A549 (cell line): Measurements from ENCODE around the gene ABCA13. TPM values are rescaled to one million over a fixed set of nuclear protein-coding genes. Genes with fewer than 3 reads are reported as not detected.

Experiments used
- ATAC-seq, 2 experiments: fragments of 200-7000 bp in 1 of 2; fragments of >200 bp in 1 of 2; cut with Nextera tagmentation in 1 of 2; cut with Tn5 transposase in 1 of 2; 3 replicates each; pipeline versions ENCODE4 v1.8.0 to v1.9.1; 2018 to 2020; ENCODE audit warnings: mild to moderate bottlenecking in 1 of 2, moderate library complexity in 1 of 2
- CTCF ChIA-PET: fragments of 300-600 bp; sonication (Branson Sonifier 250); formaldehyde crosslinking; extraction: SDS; loops from one replicate; lab custom pipeline; 2021; ENCODE audit warnings: antibody characterized with exemption, inconsistent platforms; lab: Yijun Ruan, JAX
- POLR2A ChIA-PET: fragments of 350-600 bp; formaldehyde crosslinking; extraction: SDS; loops from one replicate; lab custom pipeline; 2021; ENCODE audit warnings: antibody characterized with exemption, inconsistent platforms; lab: Yijun Ruan, JAX
- DNase-seq, 2 experiments: peaks; one replicate each; pipeline versions ENCODE4 v3.0.0 to v3.0.0-alpha.2; 2011 to 2016; ENCODE audit warnings: low read depth in 1 of 2, low spot score in 1 of 2
- FAIRE-seq: peaks from 2 replicates; lab custom pipeline; 2011; peaks lifted over from hg19 to GRCh38; lab: Jason Lieb, UNC
- H3K27ac ChIP-seq, 2 experiments: fragments of >200 bp; sonication (Bioruptor Twin); formaldehyde crosslinking; 3 replicates each; pipeline ENCODE4 v1.5.1; 2016 to 2017
- H3K4me1 ChIP-seq: fragments of >200 bp; sonication (Bioruptor Twin); formaldehyde crosslinking; 3 replicates; pipeline ENCODE4 v1.6.1; 2016
- H3K4me2 ChIP-seq: fragments of >200 bp; sonication (Bioruptor Twin); formaldehyde crosslinking; 3 replicates; pipeline ENCODE4 v1.6.1; 2016
- H3K4me3 ChIP-seq: fragments of >200 bp; sonication (Bioruptor Twin); formaldehyde crosslinking; 3 replicates; pipeline ENCODE4 v1.5.1; 2016
- H3K9me3 ChIP-seq: fragments of >200 bp; sonication (Bioruptor Twin); formaldehyde crosslinking; 3 replicates; pipeline ENCODE4 v1.6.1; 2016
- BHLHE40 ChIP-seq: IDR thresholded peaks from 2 replicates; pipeline ENCODE4 v1.6.1; 2012; ENCODE audit warnings: low read depth, low read length, inconsistent platforms
- CHD2 ChIP-seq: fragments of 150-350 bp; IDR thresholded peaks from 2 replicates; pipeline ENCODE4 v1.6.1; 2014; ENCODE audit warnings: low read length; ENCODE audit not compliant: partially characterized antibody
- E2F6 ChIP-seq: IDR thresholded peaks from 2 replicates; pipeline ENCODE4 v1.6.1; 2012; ENCODE audit warnings: low read depth, borderline replicate concordance
- ELK1 ChIP-seq: fragments of 150-350 bp; IDR thresholded peaks from 2 replicates; pipeline ENCODE4 v1.6.1; 2014; ENCODE audit warnings: low read depth, mild to moderate bottlenecking, low read length
- EP300 ChIP-seq, 2 experiments: fragments of >200 bp; sonication (Bioruptor Twin); formaldehyde crosslinking; IDR thresholded peaks; 2 replicates in 1 of 2; 3 replicates in 1 of 2; pipeline ENCODE4 v1.6.1; 2016 to 2017
- FOSB ChIP-seq: fragments of 250-450 bp; sonication (Bioruptor Pico); IDR thresholded peaks from 2 replicates; pipeline ENCODE4 v1.5.0; 2020; ENCODE audit warnings: mild to moderate bottlenecking, moderate library complexity
- FOXS1 ChIP-seq: fragments of 250-450 bp; sonication (Bioruptor Pico); IDR thresholded peaks from 2 replicates; pipeline ENCODE4 v1.5.0; 2020; ENCODE audit warnings: mild to moderate bottlenecking, moderate library complexity
- HDAC2 ChIP-seq: fragments of 200-600 bp; sonication (generic); IDR thresholded peaks from 2 replicates; pipeline ENCODE4 v1.6.1; 2016
- HEYL ChIP-seq: fragments of 250-450 bp; sonication (Bioruptor Pico); IDR thresholded peaks from 2 replicates; pipeline ENCODE4 v1.8.0; 2021; ENCODE audit warnings: mild to moderate bottlenecking, moderate library complexity
- HOXB13 ChIP-seq: fragments of 250-450 bp; sonication (Bioruptor Pico); IDR thresholded peaks from 2 replicates; pipeline ENCODE4 v1.5.0; 2020; ENCODE audit warnings: low read depth, mild to moderate bottlenecking, moderate library complexity
- HOXB5 ChIP-seq: fragments of 250-450 bp; sonication (Bioruptor Pico); IDR thresholded peaks from 2 replicates; pipeline ENCODE4 v1.5.0; 2020; ENCODE audit warnings: mild to moderate bottlenecking, moderate library complexity
- JUN ChIP-seq, 2 experiments: fragments of >200 bp; sonication (Bioruptor Twin); formaldehyde crosslinking; IDR thresholded peaks; 2 replicates in 1 of 2; 3 replicates in 1 of 2; pipeline ENCODE4 v1.6.1; 2016 to 2017
- MYC ChIP-seq: IDR thresholded peaks from 2 replicates; pipeline ENCODE4 v1.6.1; 2012; ENCODE audit warnings: mild to moderate bottlenecking, inconsistent platforms, low read length, improper control_type of control experiment, borderline replicate concordance
- NPAS2 ChIP-seq: fragments of 250-450 bp; sonication (Bioruptor Pico); IDR thresholded peaks from 2 replicates; pipeline ENCODE4 v1.8.0; 2022; ENCODE audit warnings: mild to moderate bottlenecking, moderate library complexity, borderline replicate concordance
- PBX3 ChIP-seq: IDR thresholded peaks from 2 replicates; pipeline ENCODE4 v1.6.1; 2012
- POLR2AphosphoS2 ChIP-seq: conservative IDR thresholded peaks from 2 replicates; pipeline ENCODE4 v1.6.1; 2012; ENCODE audit warnings: low read length, improper control_type of control experiment, inconsistent platforms
- RNF2 ChIP-seq: fragments of 200-600 bp; sonication (generic); IDR thresholded peaks from 2 replicates; pipeline ENCODE4 v1.6.1; 2016; ENCODE audit warnings: low read depth, mild to moderate bottlenecking, antibody characterized with exemption, moderate library complexity, borderline replicate concordance
- SMC3 ChIP-seq: fragments of >200 bp; sonication (Bioruptor Twin); formaldehyde crosslinking; IDR thresholded peaks from 3 replicates; pipeline ENCODE4 v1.6.1; 2018; ENCODE audit warnings: inconsistent platforms
- TP53 ChIP-seq: fragments of 250-450 bp; sonication (Bioruptor Pico); IDR thresholded peaks from 2 replicates; pipeline ENCODE4 v1.5.0; 2021; ENCODE audit warnings: mild to moderate bottlenecking, moderate library complexity
- USF2 ChIP-seq: fragments of 450-650 bp; IDR thresholded peaks from 2 replicates; pipeline ENCODE4 v1.6.1; 2014; ENCODE audit warnings: antibody characterized with exemption
- ZC3H11A ChIP-seq: fragments of 450-650 bp; IDR thresholded peaks from 2 replicates; pipeline ENCODE4 v1.6.1; 2014; ENCODE audit warnings: antibody characterized with exemption, mild to moderate bottlenecking
- WGBS: methylation state at CpG from one replicate; pipeline ENCODE4 v1.1.6; 2017; ENCODE audit errors: missing lambda C conversion rate; 5-methylcytosine and 5-hydroxymethylcytosine counted together
- polyA plus RNA-seq, 4 experiments: library from polyadenylated mRNA; depleted of rRNA in 3 of 4; stranded (reverse); fragments of >200 nt; fragmentation: RNase III in 1 of 4; extraction: RNeasy Plus Mini Kit Qiagen cat#74134 plus additional on column Dnase treatment in 1 of 4; gene quantifications; 2 replicates in 3 of 4; 3 replicates in 1 of 4; pipeline ENCODE4 v1.2.3, GENCODE V29; 2011 to 2017
- TF ChIP-seq, protein P1 (sequence below): fragments of >200 bp; sonication (Bioruptor Twin); formaldehyde crosslinking; IDR thresholded peaks from 2 replicates; pipeline ENCODE4 v1.6.1; 2016

The ABCA13 gene
- polyA plus RNA-seq, 2 of the 4 experiments (the other 2 are of a cell fraction) = 0.01 TPM; not detected in 1

DNA sequence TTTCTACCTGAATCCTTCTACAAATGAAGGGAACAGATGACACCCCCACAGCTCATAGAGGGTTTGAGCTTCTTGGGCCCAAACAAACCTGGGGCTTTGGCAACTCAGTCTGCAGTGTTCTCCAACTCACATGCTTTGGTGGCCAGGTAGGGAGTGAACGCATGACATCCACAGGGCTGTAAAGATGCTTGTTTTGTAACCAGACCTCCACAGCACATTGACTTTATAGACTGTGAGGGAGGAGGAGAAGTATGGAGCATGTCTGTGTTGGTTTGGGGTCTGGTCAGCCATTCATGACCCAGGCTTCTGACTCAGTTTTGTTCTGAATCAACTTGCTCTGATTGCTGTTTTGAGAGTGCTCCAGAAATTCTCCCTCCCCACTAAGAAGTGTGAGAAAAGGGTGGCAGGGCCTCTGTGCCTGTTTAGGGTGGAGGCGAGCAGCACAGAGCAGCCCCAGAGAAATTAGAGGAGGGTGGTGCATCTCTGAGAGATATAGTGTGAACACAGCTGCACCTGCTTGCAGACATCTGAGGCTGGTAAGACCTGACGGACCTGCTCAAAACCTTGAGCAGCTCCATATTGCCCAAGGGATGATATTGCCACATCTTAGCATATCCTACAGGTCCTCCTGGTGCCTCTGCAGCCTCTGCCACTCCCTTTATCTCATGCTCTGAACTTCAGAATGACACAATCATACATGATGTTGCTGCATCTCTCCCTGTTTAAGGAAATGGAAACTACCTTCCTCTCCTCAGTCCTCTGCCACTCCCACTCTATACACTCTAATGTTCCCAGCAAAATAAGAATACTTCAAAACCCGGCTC lies 287.7 kb downstream of the ABCA13 start:
- Histone ChIP-seq H3K4me1 (no peaks in the 10 kb centered on the region), H3K4me3 (no peak overlapping the region), H3K9me3 (no peaks in the 10 kb centered on the region), H3K27ac (no peak overlapping the region), H3K4me2 (no peak overlapping the region)
- WGBS = 13% methylated on average over 4 of the region's 4 CpGs
- FAIRE-seq = no peak
- ChIA-PET CTCF (no interaction called here), POLR2A (no interaction called here)
- no peak for DNase-seq
- TF ChIP-seq FOSB (CRISPR knock-in tag) (no peak), ELK1 (no peak), JUN (IDR thresholded peaks at IDR 0.05) (no peak), HDAC2 (no peak), BHLHE40 (no peak)
- ATAC-seq = no peak

GRCh38 chr7:48466713-48467112 lies 295.5 kb downstream of the ABCA13 start:
- Histone ChIP-seq H3K4me2 (no peak overlapping the region), H3K4me1 (no peaks in the 10 kb centered on the region), H3K9me3 (no peaks in the 10 kb centered on the region), H3K27ac (no peak overlapping the region), H3K4me3 (no peak overlapping the region)
- 24% methylated on average over 4 of the region's 4 CpGs for WGBS
- FAIRE-seq (no peak), ATAC-seq (no peak), DNase-seq (no peak)
- TF ChIP-seq POLR2AphosphoS2 (no peak), HOXB5 (no peak), CHD2 (no peak)
- CTCF ChIA-PET = no interaction called here
- POLR2A ChIA-PET = no interaction called here

GRCh38 chr7:48471196-48471595 lies 299.9 kb downstream of the ABCA13 start:
- Histone ChIP-seq H3K4me2 (no peak overlapping the region), H3K27ac (no peak overlapping the region), H3K4me1 (no peaks in the 10 kb centered on the region), H3K9me3 (no peaks in the 10 kb centered on the region), H3K4me3 (no peak overlapping the region)
- CTCF ChIA-PET = no interaction called here
- 18% methylated on average over 5 of the region's 5 CpGs for WGBS
- ATAC-seq = no peak
- TF ChIP-seq USF2 (no peak), NPAS2 (no peak), CHD2 (no peak), RNF2 (no peak), SMC3 (no peak), HOXB13 (CRISPR knock-in tag) (no peak), FOXS1 (CRISPR knock-in tag) (no peak), HDAC2 (no peak), POLR2AphosphoS2 (no peak), ZC3H11A (no peak), TP53 (CRISPR knock-in tag) (no peak), EP300 (IDR thresholded peaks at IDR 0.05) (no peak), MYC (no peak), E2F6 (no peak), HEYL (CRISPR knock-in tag) (no peak), PBX3 (no peak)
- TF ChIP-seq, protein P1, sequence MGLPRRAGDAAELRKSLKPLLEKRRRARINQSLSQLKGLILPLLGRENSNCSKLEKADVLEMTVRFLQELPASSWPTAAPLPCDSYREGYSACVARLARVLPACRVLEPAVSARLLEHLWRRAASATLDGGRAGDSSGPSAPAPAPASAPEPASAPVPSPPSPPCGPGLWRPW = no peak
- FAIRE-seq = no peak
- POLR2A ChIA-PET = no interaction called here
- DNase-seq = no peak
